Measurements from ENCODE around the gene SMAD4. TPM values are rescaled to one million over a fixed set of nuclear protein-coding genes. Genes with fewer than 3 reads are reported as not detected.

SMAD4 gene
- total and polyA plus RNA-seq, 2 experiments from 2014 or later = 41.9 to 103 TPM

GRCh38 chr18:51098513-51098912 is 68.5 kb downstream of the SMAD4 start:
- Mint-ChIP-seq H3K4me3 (no peak overlapping the region), H3K36me3 (ENCODE audit: low read depth) (peaks cover 11% of the 10 kb centered on the region; the same call in 2 of the 3 replicates), H3K4me1 (no peaks in the 10 kb centered on the region), H3K9me3 (peaks cover 8% of the 10 kb centered on the region; the same call in 2 of the 3 replicates), H3K27ac (no peak overlapping the region), H3K27me3 (ENCODE audit: insufficient read depth, low read depth, poor library complexity) (no peaks in the 10 kb centered on the region)
- Histone ChIP-seq H3K27me3 (ENCODE audit: insufficient read depth) (no peaks in the 10 kb centered on the region), H3K36me3 (ENCODE audit: insufficient read depth) (no peaks in the 10 kb centered on the region), H3K79me2 (replicated peaks; ENCODE audit: insufficient read depth) (no peaks in the 10 kb centered on the region), H3K27ac (ENCODE audit: low read depth) (no peak overlapping the region), H3F3A (replicated peaks; ENCODE audit: low read depth) (no peaks in the 10 kb centered on the region), H4K20me1 (replicated peaks; ENCODE audit: insufficient read depth) (no peaks in the 10 kb centered on the region), H3K9me2 (ENCODE audit: insufficient read depth) (no peaks in the 10 kb centered on the region), H3K4me1 (ENCODE audit: insufficient read depth) (no peaks in the 10 kb centered on the region), H3K4me3 (no peak overlapping the region), H2AFZ (no peak overlapping the region), H3K4me2 (no peak overlapping the region)
- ATAC-seq (no peak), DNase-seq (ENCODE audit: low spot score) (no peak)
- no peak for TF ChIP-seq EZH2phosphoT487 (IDR thresholded peaks at IDR 0.05; ENCODE audit: unreplicated experiment)
- TF ChIP-seq, protein P1, sequence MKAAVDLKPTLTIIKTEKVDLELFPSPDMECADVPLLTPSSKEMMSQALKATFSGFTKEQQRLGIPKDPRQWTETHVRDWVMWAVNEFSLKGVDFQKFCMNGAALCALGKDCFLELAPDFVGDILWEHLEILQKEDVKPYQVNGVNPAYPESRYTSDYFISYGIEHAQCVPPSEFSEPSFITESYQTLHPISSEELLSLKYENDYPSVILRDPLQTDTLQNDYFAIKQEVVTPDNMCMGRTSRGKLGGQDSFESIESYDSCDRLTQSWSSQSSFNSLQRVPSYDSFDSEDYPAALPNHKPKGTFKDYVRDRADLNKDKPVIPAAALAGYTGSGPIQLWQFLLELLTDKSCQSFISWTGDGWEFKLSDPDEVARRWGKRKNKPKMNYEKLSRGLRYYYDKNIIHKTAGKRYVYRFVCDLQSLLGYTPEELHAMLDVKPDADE (IDR thresholded peaks at IDR 0.05) = no peak
- no peak for TF ChIP-seq JUNB (IDR thresholded peaks at IDR 0.05; ENCODE audit: unreplicated experiment)
- no peak for TF ChIP-seq CTCF (conservative IDR thresholded peaks at IDR 0.05; ENCODE audit: low read depth in 2 of 2)
- TF ChIP-seq EZH2 (IDR thresholded peaks at IDR 0.05; ENCODE audit: low read depth, unreplicated experiment) = no peak
- no peak for TF ChIP-seq NANOG (IDR thresholded peaks at IDR 0.05; ENCODE audit: borderline replicate concordance)
- no peak for TF ChIP-seq ZNF462 (CRISPR knock-in tag; IDR thresholded peaks at IDR 0.05)
- TF ChIP-seq POLR2AphosphoS5 (IDR thresholded peaks at IDR 0.05; ENCODE audit: low read depth) = no peak
- TF ChIP-seq STAT1 (IDR thresholded peaks at IDR 0.05; ENCODE audit: unreplicated experiment) = no peak
- TF ChIP-seq ZNF114 (CRISPR knock-in tag; IDR thresholded peaks at IDR 0.05) = no peak
- TF ChIP-seq CREB1 (CRISPR knock-in tag; IDR thresholded peaks at IDR 0.05; ENCODE audit: low read depth) = no peak
- no peak for TF ChIP-seq REST (IDR thresholded peaks at IDR 0.05; ENCODE audit: unreplicated experiment)
